Neural progenitor cell (in vitro differentiated cells): ENCODE measurements around the gene L3MBTL3.

Experiments used
- EZH2phosphoT487 ChIP-seq: fragments of 200-600 bp; sonication (generic); IDR thresholded peaks from 2 replicates; pipeline ENCODE4 v1.6.1; 2017; ENCODE audit warnings: antibody characterized with exemption
- TF ChIP-seq, protein P1 (sequence below): fragments of 200-600 bp; sonication (generic); IDR thresholded peaks from 2 replicates; pipeline ENCODE4 v1.5.1; 2017; ENCODE audit warnings: antibody characterized with exemption, mild to moderate bottlenecking

- TF ChIP-seq, protein P1, sequence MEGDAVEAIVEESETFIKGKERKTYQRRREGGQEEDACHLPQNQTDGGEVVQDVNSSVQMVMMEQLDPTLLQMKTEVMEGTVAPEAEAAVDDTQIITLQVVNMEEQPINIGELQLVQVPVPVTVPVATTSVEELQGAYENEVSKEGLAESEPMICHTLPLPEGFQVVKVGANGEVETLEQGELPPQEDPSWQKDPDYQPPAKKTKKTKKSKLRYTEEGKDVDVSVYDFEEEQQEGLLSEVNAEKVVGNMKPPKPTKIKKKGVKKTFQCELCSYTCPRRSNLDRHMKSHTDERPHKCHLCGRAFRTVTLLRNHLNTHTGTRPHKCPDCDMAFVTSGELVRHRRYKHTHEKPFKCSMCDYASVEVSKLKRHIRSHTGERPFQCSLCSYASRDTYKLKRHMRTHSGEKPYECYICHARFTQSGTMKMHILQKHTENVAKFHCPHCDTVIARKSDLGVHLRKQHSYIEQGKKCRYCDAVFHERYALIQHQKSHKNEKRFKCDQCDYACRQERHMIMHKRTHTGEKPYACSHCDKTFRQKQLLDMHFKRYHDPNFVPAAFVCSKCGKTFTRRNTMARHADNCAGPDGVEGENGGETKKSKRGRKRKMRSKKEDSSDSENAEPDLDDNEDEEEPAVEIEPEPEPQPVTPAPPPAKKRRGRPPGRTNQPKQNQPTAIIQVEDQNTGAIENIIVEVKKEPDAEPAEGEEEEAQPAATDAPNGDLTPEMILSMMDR, result no peak
- no peak for TF ChIP-seq EZH2phosphoT487
These were observed 87.8 kb downstream of the L3MBTL3 start for GRCh38 chr6:130105996-130106704.
